ENCODE measurements around the gene TEKTIP1. TPM values are rescaled to one million over a fixed set of nuclear protein-coding genes. Genes with fewer than 3 reads are reported as not detected.

TEKTIP1 gene
- total RNA-seq, 4 donors from 2014 or later = 1.2 to 3.3 (median 1.9) TPM; not detected in 1

- H3K27me3 ChIP-seq = no peaks in the 10 kb centered on the region
- H3K9me3 ChIP-seq = no peaks in the 10 kb centered on the region
- no peak overlapping the region for H3K27ac ChIP-seq
- 93 to 96% methylated on average over 23 to 26 of the region's 34 CpGs for WGBS, 2 donors
- H3K4me1 ChIP-seq = peaks cover under 1 to 14% of the 10 kb centered on the region in 2 donors
- intact Hi-C loops (cut with DNase I) = no loop called here
- TF ChIP-seq POLR2A (IDR thresholded peaks at IDR 0.05) (no peak), CTCF (IDR thresholded peaks at IDR 0.05) (no peak)
- no peak for DNase-seq
- H3K4me3 ChIP-seq (replicated peaks in 1 of 3) = no peak overlapping the region
- H3K36me3 ChIP-seq = no peaks in the 10 kb centered on the region
Measured at GRCh38 chr19:3550947-3551791, 12.2 kb downstream of the TEKTIP1 start.

DNA sequence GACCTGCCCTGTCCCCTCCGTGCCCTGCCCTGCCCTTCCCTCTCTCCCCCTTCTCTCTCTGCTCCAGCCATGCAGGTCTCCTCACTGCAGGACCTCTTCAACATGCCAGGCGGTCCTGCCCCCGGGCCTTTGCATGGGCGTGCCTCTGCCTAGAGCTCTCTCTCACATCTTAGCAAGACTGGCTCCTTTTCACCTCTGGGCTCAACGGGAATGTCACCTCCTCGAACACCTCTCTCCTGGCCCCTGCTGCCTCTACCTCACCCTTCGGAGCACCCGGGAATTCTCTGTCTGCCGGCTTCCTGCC is 12.8 kb downstream of the TEKTIP1 start:
- H3K36me3 ChIP-seq = no peaks in the 10 kb centered on the region
- H3K4me1 ChIP-seq = peaks cover 7 to 20% of the 10 kb centered on the region in 2 donors
- no peaks in the 10 kb centered on the region for H3K9me3 ChIP-seq
- no peak overlapping the region for H3K27ac ChIP-seq
- no peak overlapping the region for H3K4me3 ChIP-seq (replicated peaks in 1 of 3)
- TF ChIP-seq CTCF (IDR thresholded peaks at IDR 0.05) (no peak), POLR2A (IDR thresholded peaks at IDR 0.05) (no peak)
- DNase-seq = no peak
- H3K27me3 ChIP-seq = no peaks in the 10 kb centered on the region
- intact Hi-C loops (cut with DNase I) = no loop called here
- WGBS, 2 donors = 74 to 86% methylated on average over 9 of the region's 9 CpGs

GRCh38 chr19:3554254-3555083 is 15.5 kb downstream of the TEKTIP1 start:
- intact Hi-C loops (cut with DNase I) = no loop called here
- no peaks in the 10 kb centered on the region for H3K36me3 ChIP-seq
- no peaks in the 10 kb centered on the region for H3K27me3 ChIP-seq
- no peak for DNase-seq
- H3K4me3 ChIP-seq (replicated peaks in 1 of 3) = no peak overlapping the region
- TF ChIP-seq CTCF (IDR thresholded peaks at IDR 0.05) (no peak), POLR2A (IDR thresholded peaks at IDR 0.05) (no peak)
- no peaks in the 10 kb centered on the region for H3K9me3 ChIP-seq
- no peak overlapping the region for H3K27ac ChIP-seq
- WGBS, 2 donors = 76 to 86% methylated on average over 21 of the region's 21 CpGs
- H3K4me1 ChIP-seq = peaks cover 7 to 20% of the 10 kb centered on the region in 2 donors

DNA sequence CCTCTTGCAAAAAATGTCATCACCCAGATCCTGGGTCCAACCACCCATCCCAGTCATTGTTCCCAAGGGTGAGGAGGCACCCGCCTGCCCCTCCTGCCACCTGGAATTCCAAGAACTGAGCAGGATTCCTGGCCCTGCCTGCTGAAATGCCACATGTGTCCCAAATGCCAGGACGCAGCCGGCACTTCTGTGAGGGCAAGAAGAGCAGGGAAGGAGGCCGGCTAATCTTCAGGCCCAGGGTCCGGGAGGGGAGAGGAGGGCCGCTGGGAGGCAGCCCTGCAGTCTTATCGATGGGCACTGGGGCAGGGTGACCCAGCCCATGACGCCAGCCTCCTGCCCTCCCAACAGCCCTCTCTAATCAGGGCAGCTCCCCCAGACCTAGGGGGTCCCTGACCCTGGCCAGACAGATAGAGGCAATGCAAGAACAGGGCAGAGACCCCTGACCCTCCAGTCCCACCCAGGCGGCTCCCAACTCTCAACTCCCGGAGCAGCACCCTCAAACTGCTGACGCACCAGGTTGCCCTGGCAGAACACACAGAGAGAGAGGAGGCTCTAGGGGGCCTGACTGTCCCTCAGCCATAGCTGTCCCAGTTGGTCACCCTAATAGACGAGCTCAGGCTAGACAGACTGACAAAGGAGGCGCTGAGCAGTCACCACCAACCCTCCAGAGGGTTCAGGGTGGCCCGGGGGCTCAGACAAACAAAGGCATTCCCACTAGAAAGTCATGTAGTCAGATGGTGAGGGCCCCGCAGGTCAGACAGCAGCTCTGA is 16.9 kb downstream of the TEKTIP1 start:
- Histone ChIP-seq H3K4me3 (replicated peaks in 1 of 3) (peak overlapping the region in 1 of 3 donors; percentile 86), H3K36me3 (no peaks in the 10 kb centered on the region), H3K9me3 (no peaks in the 10 kb centered on the region), H3K27ac (no peak overlapping the region), H3K27me3 (no peaks in the 10 kb centered on the region), H3K4me1 (peaks cover 7 to 20% of the 10 kb centered on the region in 2 donors)
- WGBS, 2 donors = 74 to 75% methylated on average over 9 to 13 of the region's 15 CpGs
- TF ChIP-seq POLR2A (IDR thresholded peaks at IDR 0.05) (no peak), CTCF (IDR thresholded peaks at IDR 0.05) (no peak)
- no peak for DNase-seq
- intact Hi-C loops (cut with DNase I) = loop anchor here (2.0 kb wide), 1 partner anchor 17 kb away; the partner anchor contains the start of gene HMG20B
